Measurements from ENCODE around the gene SLC26A4.

SLC26A4 gene

GRCh38 chr7:107754642-107755041 lies 94.0 kb downstream of the SLC26A4 start:
- DNase-seq: no peak

- DNase-seq: no peak
Measured at GRCh38 chr7:107758667-107759066, 98.0 kb downstream of the SLC26A4 start.

DNA sequence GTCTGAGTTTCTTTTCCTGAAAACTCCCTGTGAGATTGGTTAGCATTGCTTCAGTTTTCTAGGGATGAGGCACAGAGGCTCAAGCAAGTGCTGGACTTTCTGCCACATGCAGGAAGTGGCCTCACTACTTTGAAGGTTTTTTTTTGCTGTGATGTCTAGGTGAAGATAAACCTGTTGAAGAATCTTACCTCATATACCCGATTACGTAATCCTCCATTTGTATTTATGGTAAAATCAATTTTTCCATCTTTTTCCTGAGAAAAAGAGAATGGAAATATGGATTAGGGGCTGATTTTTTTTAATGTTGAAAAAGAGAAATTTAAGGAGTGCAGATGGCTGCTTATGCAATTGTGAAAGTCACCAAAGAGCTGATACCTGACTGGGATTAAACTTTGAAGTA lies 106.8 kb downstream of the SLC26A4 start:
- no peak for DNase-seq
